Motor neuron (in vitro differentiated cells): ENCODE results near the gene CCNB1IP1. TPM values are rescaled to one million over a fixed set of nuclear protein-coding genes. Genes with fewer than 3 reads are reported as not detected.

Experiments used
- ATAC-seq, 8 experiments: fragments of 200-7000 bp; cut with Tn5 transposase; replicated peaks in 6 of 8; 2 replicates each; pipeline ENCODE4 v1.8.0; 2021; ENCODE audit warnings: mild to moderate bottlenecking in 8 of 8, moderate library complexity in 8 of 8
- H3K27ac ChIP-seq, 2 donors: fragments of 250-450 bp; sonication (Bioruptor Pico); 2 replicates each; pipeline ENCODE4 v1.9.0; 2021; ENCODE audit warnings: antibody characterized with exemption in 2 of 2, mild to moderate bottlenecking in 2 of 2, moderate library complexity in 1 of 2
- H3K4me1 ChIP-seq, 2 donors: fragments of 250-450 bp; sonication (Bioruptor Pico); replicated peaks in 1 of 2; 2 replicates each; pipeline ENCODE4 v1.6.1; 2021; ENCODE audit warnings: antibody characterized with exemption in 2 of 2, mild to moderate bottlenecking in 2 of 2, moderate library complexity in 1 of 2
- H3K4me3 ChIP-seq, 5 donors: fragments of 250-450 bp; sonication (Bioruptor Pico); 2 replicates each; pipeline ENCODE4 v1.9.0; 2021; ENCODE audit warnings: antibody characterized with exemption in 5 of 5, mild to moderate bottlenecking in 5 of 5, moderate library complexity in 4 of 5
- WGBS, 10 experiments: fragments of 450-650 bp; shearing (Covaris generic); methylation state at CpG; one replicate each; pipeline ENCODE4 v1.0.0; 2022; 5-methylcytosine and 5-hydroxymethylcytosine counted together
- in situ Hi-C, 9 experiments: fragments of 400-800 bp; cut with MboI; loops; one replicate each; pipeline ENCODE4 v1.15.0; 2021; ENCODE audit warnings: low sequenced_read_pairs in 9 of 9, low pct_unique_long_range_greater_than_20kb in 2 of 9; ENCODE audit not compliant: unreplicated experiment in 9 of 9
- total RNA-seq, 8 experiments: library from RNA; unstranded; fragments of 300-600 nt; gene quantifications; 2 replicates each; pipeline versions ENCODE4 v1.2.3 to v1.2.4, GENCODE V29; 2022

The CCNB1IP1 gene
- total RNA-seq, 8 experiments from 2014 or later, result 49.7 to 97.6 (median 71.6) TPM

- peaks cover 0 to 7% of the 10 kb centered on the region in 2 donors for H3K4me1 ChIP-seq
- no peak for ATAC-seq
- no peak overlapping the region for H3K27ac ChIP-seq
- WGBS, 10 experiments, result 0 to 94% (median 52%) methylated on average over 1 to 2 of the region's 2 CpGs; no CpG with 5 or more reads in 2 of the 10 experiments
- in situ Hi-C loops, result loop anchor here in 5 of 9 experiments (25.0 kb wide), 3 partner anchors 131 to 356 kb away; partner anchors contain the start of genes ANG (in 2 of the 5), APEX1 (in 2 of the 5), OSGEP (in 2 of the 5) and PIP4P1 (in 2 of the 5)
- H3K4me3 ChIP-seq, result no peak overlapping the region
These were observed 1.9 kb downstream of the CCNB1IP1 start for GRCh38 chr14:20331053-20331613.

GRCh38 chr14:20329355-20329754 is 3.7 kb downstream of the CCNB1IP1 start:
- no peak overlapping the region for H3K4me3 ChIP-seq
- in situ Hi-C loops, result loop anchor here in 5 of 9 experiments (10.0 to 25.0 kb wide), 4 partner anchors 133 to 358 kb away; partner anchors contain the start of genes ANG (in 2 of the 5), APEX1 (in 2 of the 5), OSGEP (in 2 of the 5) and PIP4P1 (in 2 of the 5)
- ATAC-seq, result no peak
- H3K4me1 ChIP-seq, result peaks cover 0 to 7% of the 10 kb centered on the region in 2 donors
- H3K27ac ChIP-seq, result no peak overlapping the region
- 21 to 100% (median 88%) methylated on average over 2 of the region's 2 CpGs; no CpG with 5 or more reads in 1 of the 10 experiments for WGBS, 10 experiments

- H3K4me3 ChIP-seq, result no peak overlapping the region
- H3K27ac ChIP-seq, result no peak overlapping the region
- peaks cover 0 to 7% of the 10 kb centered on the region in 2 donors for H3K4me1 ChIP-seq
- in situ Hi-C loops, result loop anchor here in 5 of 9 experiments (10.0 to 25.0 kb wide), 4 partner anchors 134 to 359 kb away; partner anchors contain the start of genes ANG (in 2 of the 5), APEX1 (in 2 of the 5), OSGEP (in 2 of the 5) and PIP4P1 (in 2 of the 5)
- WGBS, 10 experiments, result 29 to 100% (median 69%) methylated on average over 1 to 2 of the region's 2 CpGs
- ATAC-seq, result no peak
These were observed 4.4 kb downstream of the CCNB1IP1 start for GRCh38 chr14:20328705-20329104.

GRCh38 chr14:20327005-20327869 is 5.8 kb downstream of the CCNB1IP1 start:
- ATAC-seq, result peak in 6 of 8 experiments; percentile 29 to 62 (median 41)
- in situ Hi-C loops, result loop anchor here in 5 of 9 experiments (10.0 to 25.0 kb wide), 4 partner anchors 135 to 360 kb away; partner anchors contain the start of genes ANG (in 2 of the 5), APEX1 (in 2 of the 5), OSGEP (in 2 of the 5) and PIP4P1 (in 2 of the 5)
- H3K4me3 ChIP-seq, result no peak overlapping the region

GRCh38 chr14:20317720-20318119 is 15.4 kb downstream of the CCNB1IP1 start:
- Histone ChIP-seq H3K4me1 (no peaks in the 10 kb centered on the region), H3K4me3 (no peak overlapping the region), H3K27ac (no peak overlapping the region)
- WGBS, 10 experiments, result 93 to 100% (median 98%) methylated on average over 1 to 16 of the region's 16 CpGs; no CpG with 5 or more reads in 3 of the 10 experiments
- in situ Hi-C loops, result no loop called here
- ATAC-seq, result no peak

More at GRCh38 chr14:20327005-20327869, 5.8 kb downstream of the CCNB1IP1 start:
- WGBS, 10 experiments, result 33 to 75% (median 55%) methylated on average over 3 to 8 of the region's 8 CpGs
- H3K27ac ChIP-seq, result no peak overlapping the region
- peaks cover 0 to 7% of the 10 kb centered on the region in 2 donors for H3K4me1 ChIP-seq

GRCh38 chr14:20314026-20314425 is 19.1 kb downstream of the CCNB1IP1 start:
- H3K4me1 ChIP-seq, result no peaks in the 10 kb centered on the region

GRCh38 chr14:20306079-20306423 is 27.0 kb downstream of the CCNB1IP1 start:
- peaks cover 3% of the 10 kb centered on the region in 2 donors for H3K4me1 ChIP-seq
- 90 to 100% (median 100%) methylated on average over 1 of the region's 1 CpG; no CpG with 5 or more reads in 2 of the 10 experiments for WGBS, 10 experiments
- no peak for ATAC-seq
- peak overlapping the region in 4 of 5 donors; percentile 55 to 90 (median 87) for H3K4me3 ChIP-seq
- in situ Hi-C loops, result no loop called here
- no peak overlapping the region for H3K27ac ChIP-seq

More at GRCh38 chr14:20314026-20314425, 19.1 kb downstream of the CCNB1IP1 start:
- no peak for ATAC-seq
- no peak overlapping the region for H3K4me3 ChIP-seq
- no peak overlapping the region for H3K27ac ChIP-seq
- WGBS, 10 experiments, result 83 to 100% (median 100%) methylated on average over 1 to 2 of the region's 2 CpGs; no CpG with 5 or more reads in 1 of the 10 experiments
- in situ Hi-C loops, result no loop called here

- in situ Hi-C loops, result no loop called here
- 0 to 7% (median 1%) methylated on average over 1 to 27 of the region's 27 CpGs for WGBS, 10 experiments
- peak; percentile 79 to 99 (median 96) for ATAC-seq
- peaks cover 3% of the 10 kb centered on the region in 2 donors for H3K4me1 ChIP-seq
- peak within 1 kb of the TSS; percentile 55 to 90 (median 85) for H3K4me3 ChIP-seq
- peak within 1 kb of the TSS in 1 of 2 donors; percentile 62 for H3K27ac ChIP-seq
These were observed 27.6 kb downstream of the CCNB1IP1 start, which contains the start of gene TTC5 for GRCh38 chr14:20305265-20306078. Gene TTC5 (minus strand): TSS chr14:20305951. CDS start chr14:20305937, 14 bp downstream.

- ATAC-seq, result peak in 2 of 8 experiments; percentile 7 to 8
- in situ Hi-C loops, result no loop called here
These were observed 30.9 kb downstream of the CCNB1IP1 start for GRCh38 chr14:20302042-20302755.

GRCh38 chr14:20295067-20295466 is 38.0 kb downstream of the CCNB1IP1 start:
- WGBS, 10 experiments, result 67 to 100% (median 82%) methylated on average over 1 to 2 of the region's 4 CpGs; no CpG with 5 or more reads in 3 of the 10 experiments
- in situ Hi-C loops, result no loop called here
- no peak overlapping the region for H3K4me3 ChIP-seq
- no peak overlapping the region for H3K27ac ChIP-seq
- no peak for ATAC-seq
- no peaks in the 10 kb centered on the region for H3K4me1 ChIP-seq

More at GRCh38 chr14:20302042-20302755, 30.9 kb downstream of the CCNB1IP1 start:
- no peak overlapping the region for H3K4me3 ChIP-seq
- peaks cover 3% of the 10 kb centered on the region in 2 donors for H3K4me1 ChIP-seq
- H3K27ac ChIP-seq, result no peak overlapping the region
- whole genome bisulfite sequencing, 10 experiments, result 64 to 100% (median 94%) methylated on average over 1 of the region's 1 CpG; no CpG with 5 or more reads in 2 of the 10 experiments

- ATAC-seq, result no peak
- Histone ChIP-seq H3K4me3 (no peak overlapping the region), H3K27ac (no peak overlapping the region), H3K4me1 (no peaks in the 10 kb centered on the region)
- in situ Hi-C loops, result no loop called here
- WGBS, 10 experiments, result 71 to 100% (median 98%) methylated on average over 1 to 2 of the region's 2 CpGs; no CpG with 5 or more reads in 2 of the 10 experiments
These were observed 38.4 kb downstream of the CCNB1IP1 start for GRCh38 chr14:20294636-20295035.
